Mucosa of rectum (tissue), 2 donors: Measurements from ENCODE around the gene ASMTL.
"Not testable (repeated sequence)": the region's sequence is repeated elsewhere in the genome, so short reads cannot be mapped to it uniquely, and the experiment has no call there.

Experiments
- H3K27ac ChIP-seq, 2 donors: one replicate each; pipeline ENCODE4 v1.7.0; 2013; ENCODE audit warnings: inconsistent platforms in 2 of 2, low read depth in 2 of 2, low read length in 2 of 2
- H3K27me3 ChIP-seq, 2 donors: one replicate each; pipeline ENCODE4 v1.7.0; 2013; ENCODE audit warnings: low read length in 2 of 2; ENCODE audit not compliant: control insufficient read depth in 2 of 2, insufficient read depth in 2 of 2
- H3K36me3 ChIP-seq, 2 donors: one replicate each; pipeline ENCODE4 v1.7.0; 2013; ENCODE audit warnings: low read length in 2 of 2; ENCODE audit not compliant: control insufficient read depth in 2 of 2, insufficient read depth in 2 of 2
- H3K4me1 ChIP-seq, 2 donors: one replicate each; pipeline ENCODE4 v1.7.0; 2013; ENCODE audit warnings: low read length in 2 of 2, mild to moderate bottlenecking in 1 of 2; ENCODE audit not compliant: control insufficient read depth in 2 of 2, insufficient read depth in 2 of 2
- H3K4me3 ChIP-seq, 2 donors: one replicate each; pipeline ENCODE4 v1.7.0; 2013; ENCODE audit warnings: low read length in 2 of 2
- H3K9ac ChIP-seq, 2 donors: one replicate each; pipeline ENCODE4 v1.7.0; 2013; ENCODE audit warnings: low read length in 2 of 2, low read depth in 1 of 2, mild to moderate bottlenecking in 1 of 2
- H3K9me3 ChIP-seq, 2 donors: one replicate each; pipeline ENCODE4 v1.7.0; 2013; ENCODE audit warnings: low read length in 2 of 2; ENCODE audit not compliant: control insufficient read depth in 2 of 2
- donor health status: healthy.
- donor health status: Normal muscosa, but diverticular disease.

The ASMTL gene

GRCh38 chrX:1433646-1434357 is 18.9 kb downstream of the ASMTL start:
- Histone ChIP-seq H3K27ac (no peak overlapping the region), H3K4me1 (no peaks in the 10 kb centered on the region), H3K4me3 (no peak overlapping the region), H3K9ac (no peak overlapping the region), H3K36me3 (peaks cover 15 to 24% of the 10 kb centered on the region in 2 donors), H3K27me3 (no peaks in the 10 kb centered on the region), H3K9me3 (no peaks in the 10 kb centered on the region)

GRCh38 chrX:1430451-1430850 is 22.3 kb downstream of the ASMTL start:
- Histone ChIP-seq H3K36me3 (peaks cover 4 to 16% of the 10 kb centered on the region in 2 donors), H3K9ac (no peak overlapping the region), H3K27ac (no peak overlapping the region), H3K9me3 (no peaks in the 10 kb centered on the region), H3K4me3 (no peak overlapping the region), H3K4me1 (no peaks in the 10 kb centered on the region), H3K27me3 (no peaks in the 10 kb centered on the region)

GRCh38 chrX:1427756-1428155 is 25.0 kb downstream of the ASMTL start:
- peaks cover 7 to 18% of the 10 kb centered on the region in 2 donors for H3K36me3 ChIP-seq
- no peak overlapping the region for H3K9ac ChIP-seq
- H3K4me1 ChIP-seq = no peaks in the 10 kb centered on the region
- no peak overlapping the region for H3K4me3 ChIP-seq
- H3K27me3 ChIP-seq = no peaks in the 10 kb centered on the region
- H3K9me3 ChIP-seq = no peaks in the 10 kb centered on the region
- H3K27ac ChIP-seq = no peak overlapping the region

- H3K9me3 ChIP-seq, H3K4me3 ChIP-seq, H3K27ac ChIP-seq, H3K9ac ChIP-seq, H3K27me3 ChIP-seq, H3K4me1 ChIP-seq: not testable (repeated sequence)
- H3K36me3 ChIP-seq = peaks cover 16 to 28% of the 10 kb centered on the region in 2 donors
These were observed 26.4 kb downstream of the ASMTL start for GRCh38 chrX:1426321-1426720.

GRCh38 chrX:1425381-1425780 is 27.3 kb downstream of the ASMTL start:
- Histone ChIP-seq H3K9me3 (peaks cover 4 to 5% of the 10 kb centered on the region in 2 donors), H3K27me3 (no peaks in the 10 kb centered on the region), H3K36me3 (peaks cover 17 to 30% of the 10 kb centered on the region in 2 donors), H3K4me3 (no peak overlapping the region), H3K9ac (no peak overlapping the region), H3K27ac (no peak overlapping the region), H3K4me1 (no peaks in the 10 kb centered on the region)

GRCh38 chrX:1424147-1424851 is 28.4 kb downstream of the ASMTL start:
- H3K27me3 ChIP-seq = no peaks in the 10 kb centered on the region
- no peak overlapping the region for H3K27ac ChIP-seq
- H3K9ac ChIP-seq = no peak overlapping the region
- no peaks in the 10 kb centered on the region for H3K4me1 ChIP-seq
- H3K9me3 ChIP-seq = peaks cover 4 to 5% of the 10 kb centered on the region in 2 donors
- no peak overlapping the region for H3K4me3 ChIP-seq
- peaks cover 17 to 30% of the 10 kb centered on the region in 2 donors for H3K36me3 ChIP-seq

- H3K9me3 ChIP-seq = peaks cover 5% of the 10 kb centered on the region in 2 donors
- no peak overlapping the region for H3K27ac ChIP-seq
- peaks cover 19 to 32% of the 10 kb centered on the region in 2 donors for H3K36me3 ChIP-seq
- no peaks in the 10 kb centered on the region for H3K4me1 ChIP-seq
- no peak overlapping the region for H3K4me3 ChIP-seq
- H3K27me3 ChIP-seq = no peaks in the 10 kb centered on the region
- no peak overlapping the region for H3K9ac ChIP-seq
These were observed 29.5 kb downstream of the ASMTL start for GRCh38 chrX:1423215-1423614.

GRCh38 chrX:1422135-1422465 is 30.6 kb downstream of the ASMTL start:
- Histone ChIP-seq H3K36me3 (peaks cover 29 to 36% of the 10 kb centered on the region in 2 donors), H3K4me3 (no peak overlapping the region)

GRCh38 chrX:1421433-1422134 is 31.1 kb downstream of the ASMTL start:
- no peaks in the 10 kb centered on the region for H3K4me1 ChIP-seq
- H3K27me3 ChIP-seq = no peaks in the 10 kb centered on the region
- H3K4me3 ChIP-seq = no peak overlapping the region
- H3K36me3 ChIP-seq = peaks cover 34 to 41% of the 10 kb centered on the region in 2 donors
- H3K9ac ChIP-seq = no peak overlapping the region
- no peak overlapping the region for H3K27ac ChIP-seq
- H3K9me3 ChIP-seq = peaks cover 5 to 7% of the 10 kb centered on the region in 2 donors

More at GRCh38 chrX:1422135-1422465, 30.6 kb downstream of the ASMTL start:
- no peak overlapping the region for H3K27ac ChIP-seq
- peaks cover 5 to 7% of the 10 kb centered on the region in 2 donors for H3K9me3 ChIP-seq
- no peaks in the 10 kb centered on the region for H3K4me1 ChIP-seq
- no peaks in the 10 kb centered on the region for H3K27me3 ChIP-seq
- no peak overlapping the region for H3K9ac ChIP-seq

GRCh38 chrX:1420371-1420770 is 32.3 kb downstream of the ASMTL start:
- Histone ChIP-seq H3K4me3 (no peak overlapping the region), H3K9me3 (peaks cover 5 to 7% of the 10 kb centered on the region in 2 donors), H3K36me3 (peaks cover 45 to 49% of the 10 kb centered on the region in 2 donors), H3K9ac (no peak overlapping the region), H3K27ac (no peak overlapping the region), H3K27me3 (no peaks in the 10 kb centered on the region), H3K4me1 (no peaks in the 10 kb centered on the region)
